ENCODE measurements around the gene NFIB. TPM values are rescaled to one million over a fixed set of nuclear protein-coding genes. Genes with fewer than 3 reads are reported as not detected.

NFIB gene
- total RNA-seq, 2 donors from 2014 or later: 230 to 305 TPM

GRCh38 chr9:14346811-14347405 is 33.0 kb upstream of the NFIB start:
- intact Hi-C loops (cut with DNase I): loop anchor here (2.0 to 5.0 kb wide), 2 partner anchors 24 to 35 kb away; partner anchors contain the start of gene NFIB (in 2 of the 2)
- no peak for DNase-seq (ENCODE audit: low spot score)

- DNase-seq (ENCODE audit: low spot score): peak; percentile 85
- intact Hi-C loops (cut with DNase I): loop anchor here (2.0 to 5.0 kb wide), 2 partner anchors 24 to 34 kb away; partner anchors contain the start of gene NFIB (in 2 of the 2)
These were observed 32.4 kb upstream of the NFIB start for GRCh38 chr9:14346231-14346791.

- intact Hi-C loops (cut with DNase I): loop anchor here (2.0 to 5.0 kb wide), 2 partner anchors 23 to 33 kb away; partner anchors contain the start of gene NFIB (in 2 of the 2)
- DNase-seq (ENCODE audit: low spot score): no peak
These were observed 31.7 kb upstream of the NFIB start for GRCh38 chr9:14345354-14346230.

GRCh38 chr9:14344941-14345353 is 31.0 kb upstream of the NFIB start:
- intact Hi-C loops (cut with DNase I): loop anchor here (5.0 kb wide), 1 partner anchor 33 kb away; the partner anchor contains the start of gene NFIB (in 2 of the 2)
- no peak for DNase-seq (ENCODE audit: low spot score)

- intact Hi-C loops (cut with DNase I): no loop called here
- DNase-seq (ENCODE audit: low spot score): no peak
These were observed 30.1 kb upstream of the NFIB start for GRCh38 chr9:14344053-14344524.

- intact Hi-C loops (cut with DNase I): no loop called here
These were observed 29.5 kb upstream of the NFIB start for GRCh38 chr9:14343261-14344031.

GRCh38 chr9:14342736-14343135 is 28.8 kb upstream of the NFIB start:
- intact Hi-C loops (cut with DNase I): no loop called here
- no peak for DNase-seq (ENCODE audit: low spot score)

More at GRCh38 chr9:14343261-14344031, 29.5 kb upstream of the NFIB start:
- no peak for DNase-seq (ENCODE audit: low spot score)

GRCh38 chr9:14341437-14342122 is 27.6 kb upstream of the NFIB start:
- no peak for DNase-seq (ENCODE audit: low spot score)
- intact Hi-C loops (cut with DNase I): no loop called here

- intact Hi-C loops (cut with DNase I): no loop called here
- DNase-seq (ENCODE audit: low spot score): no peak
These were observed 27.1 kb upstream of the NFIB start for GRCh38 chr9:14340994-14341393.

- DNase-seq (ENCODE audit: low spot score): no peak
- intact Hi-C loops (cut with DNase I): no loop called here
These were observed 26.4 kb upstream of the NFIB start for GRCh38 chr9:14340219-14340873.

- DNase-seq (ENCODE audit: low spot score): no peak
- intact Hi-C loops (cut with DNase I): no loop called here
These were observed 25.8 kb upstream of the NFIB start for GRCh38 chr9:14339746-14340145.

- intact Hi-C loops (cut with DNase I): no loop called here
- DNase-seq (ENCODE audit: low spot score): no peak
These were observed 23.7 kb upstream of the NFIB start for GRCh38 chr9:14337615-14338014.

- no peak for DNase-seq (ENCODE audit: low spot score)
- intact Hi-C loops (cut with DNase I): no loop called here
These were observed 22.3 kb upstream of the NFIB start for GRCh38 chr9:14336244-14336643.

- DNase-seq (ENCODE audit: low spot score): no peak
- intact Hi-C loops (cut with DNase I): no loop called here
These were observed 17.2 kb upstream of the NFIB start for GRCh38 chr9:14331120-14331519.

- DNase-seq (ENCODE audit: low spot score): no peak
- intact Hi-C loops (cut with DNase I): no loop called here
These were observed 13.1 kb upstream of the NFIB start for GRCh38 chr9:14327036-14327435.

GRCh38 chr9:14326264-14326826 is 12.4 kb upstream of the NFIB start:
- DNase-seq (ENCODE audit: low spot score): no peak
- intact Hi-C loops (cut with DNase I): no loop called here

GRCh38 chr9:14325147-14325546 is 11.2 kb upstream of the NFIB start:
- DNase-seq (ENCODE audit: low spot score): no peak
- intact Hi-C loops (cut with DNase I): no loop called here

All from posterior vena cava (tissue), 2 donors.